HG02870 (cell line): ENCODE results near the gene CIBAR2.

Experiments
- ATAC-seq: cut with Tn5 transposase; IDR thresholded peaks from one replicate; pipeline ENCODE4 v1.9.1; 2021; ENCODE audit warnings: mild to moderate bottlenecking, moderate library complexity; ENCODE audit not compliant: unreplicated experiment

The CIBAR2 gene

DNA sequence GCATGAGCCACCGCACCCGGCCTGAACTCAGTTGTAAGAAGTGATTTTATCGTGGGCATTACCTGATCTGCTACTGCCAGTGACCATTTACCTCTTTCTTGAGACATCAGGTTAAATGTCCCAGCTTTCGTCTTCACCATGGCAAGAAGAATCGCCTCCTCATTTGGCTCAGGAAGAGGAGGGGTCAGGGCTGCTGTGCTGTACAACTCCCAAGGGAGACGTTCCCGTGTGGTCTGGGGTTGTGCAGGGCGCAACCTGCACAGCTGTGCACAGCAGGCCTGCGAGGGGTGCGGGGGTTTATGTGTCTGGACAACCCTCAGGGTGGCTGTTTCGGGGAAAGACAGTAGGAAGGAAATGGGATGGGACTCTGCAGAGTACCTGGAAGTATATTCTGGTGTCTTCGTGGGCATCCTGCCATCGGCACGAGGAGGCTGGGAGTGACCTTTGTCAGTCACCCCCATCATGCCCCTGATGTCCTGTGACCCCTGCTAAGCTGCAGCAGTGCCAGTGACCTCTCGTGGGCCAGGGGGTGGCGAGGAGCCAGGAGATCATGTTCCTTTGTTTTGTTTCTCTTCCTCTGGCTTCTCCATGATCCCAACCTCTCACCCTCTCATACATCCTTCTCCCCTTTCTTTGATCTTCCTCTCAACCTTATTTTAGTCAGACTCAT lies 27.3 kb downstream of the CIBAR2 start:
- ATAC-seq = no peak

DNA sequence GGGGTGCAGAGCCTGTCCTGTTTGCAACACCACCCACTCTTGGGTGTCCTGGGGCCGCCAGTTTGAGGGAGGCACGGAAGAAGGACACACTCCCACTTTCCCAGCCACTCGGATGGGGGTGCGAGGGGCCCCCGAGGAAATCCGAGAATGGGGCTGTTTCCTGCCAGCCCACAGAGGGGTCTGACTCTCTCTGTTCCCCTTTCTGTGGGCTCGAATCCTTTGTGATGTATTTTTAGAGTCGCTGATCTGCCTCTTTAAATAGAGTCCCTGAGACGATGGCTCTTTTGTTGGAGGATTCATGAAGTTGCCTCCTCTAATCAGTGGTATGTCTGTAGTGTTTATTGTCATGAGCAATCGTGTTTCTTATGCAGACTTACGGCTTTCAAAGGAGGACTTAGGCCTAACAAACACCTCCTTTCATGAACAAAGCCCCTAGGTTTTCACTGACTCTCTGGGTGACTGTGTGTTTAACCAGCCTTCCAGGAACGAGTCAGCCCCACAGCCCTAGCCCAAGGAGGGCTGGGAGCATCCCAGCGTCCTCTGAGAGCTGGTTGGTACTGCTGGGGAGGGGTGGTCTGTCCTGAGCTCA lies 29.1 kb downstream of the CIBAR2 start:
- ATAC-seq = no peak

DNA sequence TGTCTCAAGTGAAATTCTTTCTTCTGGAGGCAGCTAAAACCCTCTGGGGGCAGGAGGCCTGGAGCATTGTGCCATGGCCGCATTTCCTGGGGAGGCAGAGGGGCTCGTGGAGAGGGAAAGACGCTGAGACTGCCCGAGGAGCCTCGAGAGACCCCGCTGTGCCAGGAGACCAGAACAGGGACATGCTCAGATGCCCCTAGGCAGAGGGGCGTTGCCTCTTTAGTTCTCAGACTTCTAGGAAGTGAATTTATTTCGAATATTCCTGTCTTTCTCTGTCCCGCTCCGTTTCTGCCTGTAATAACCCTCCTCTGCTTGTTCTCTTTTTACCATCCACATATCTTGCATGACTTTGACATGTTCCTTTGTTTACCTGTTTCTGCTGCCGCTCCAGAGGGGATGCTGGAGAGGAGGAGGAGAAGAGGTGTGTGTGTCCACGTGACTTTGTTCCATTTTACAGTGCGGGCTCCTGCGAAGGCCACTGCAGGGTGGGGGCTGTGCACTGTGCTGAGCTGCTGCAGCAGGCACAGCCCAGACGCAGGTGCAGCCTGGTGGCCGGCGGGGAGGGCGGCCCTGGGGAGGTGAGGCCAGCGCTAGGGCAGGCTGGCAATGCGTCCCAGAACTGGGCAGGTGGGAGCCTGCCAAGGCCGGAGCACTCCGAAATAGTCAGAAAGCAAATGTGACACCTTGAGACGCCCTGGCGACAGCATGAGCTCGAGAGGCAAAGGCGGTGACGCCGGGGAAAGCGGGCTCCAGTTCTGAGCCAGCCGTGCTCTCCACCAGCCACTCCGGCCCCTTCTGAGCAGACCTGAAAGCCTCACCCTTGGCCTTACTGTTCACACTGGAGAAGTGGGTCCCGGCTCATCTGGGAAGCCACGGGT lies 29.9 kb downstream of the CIBAR2 start:
- no peak for ATAC-seq

DNA sequence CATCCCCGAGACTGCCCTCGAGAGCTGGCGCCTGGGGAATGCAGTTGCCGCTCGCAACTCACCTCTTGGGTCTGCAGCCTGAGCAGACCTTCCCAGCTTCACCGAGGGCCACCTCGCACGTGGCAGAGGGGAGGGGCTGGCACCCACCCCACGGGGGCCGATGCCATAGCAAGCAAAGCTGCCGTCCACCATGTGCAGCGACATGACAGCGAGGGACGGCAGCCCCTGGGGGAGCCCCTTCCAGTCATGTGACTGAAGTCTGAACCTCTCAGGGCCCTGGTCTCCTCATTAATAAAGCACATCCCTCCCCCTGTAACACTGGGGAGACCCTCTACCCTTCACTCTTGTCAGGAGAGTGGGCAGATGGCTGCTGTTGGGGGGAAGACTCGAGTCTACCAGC lies 30.5 kb downstream of the CIBAR2 start:
- ATAC-seq = no peak

DNA sequence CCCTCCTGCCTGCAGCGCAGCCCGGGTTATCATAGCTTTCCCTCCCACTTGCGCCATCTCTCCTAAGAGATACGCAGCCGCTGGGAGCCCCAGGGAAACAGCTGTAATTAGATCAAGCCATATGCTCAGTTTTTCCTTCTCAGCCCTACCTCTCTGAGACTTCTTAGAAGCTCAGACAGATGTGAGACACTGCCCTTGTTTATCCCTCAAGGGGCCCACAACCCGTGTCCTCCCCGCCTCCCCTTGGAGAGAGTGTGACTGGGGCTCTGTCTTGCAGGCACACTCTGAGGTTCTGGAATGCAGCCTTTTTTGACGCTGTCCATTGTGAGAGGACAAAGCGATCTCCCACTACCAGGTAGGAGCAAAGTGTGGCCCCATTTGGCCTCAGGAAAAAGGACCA lies 31.2 kb downstream of the CIBAR2 start:
- ATAC-seq = no peak

DNA sequence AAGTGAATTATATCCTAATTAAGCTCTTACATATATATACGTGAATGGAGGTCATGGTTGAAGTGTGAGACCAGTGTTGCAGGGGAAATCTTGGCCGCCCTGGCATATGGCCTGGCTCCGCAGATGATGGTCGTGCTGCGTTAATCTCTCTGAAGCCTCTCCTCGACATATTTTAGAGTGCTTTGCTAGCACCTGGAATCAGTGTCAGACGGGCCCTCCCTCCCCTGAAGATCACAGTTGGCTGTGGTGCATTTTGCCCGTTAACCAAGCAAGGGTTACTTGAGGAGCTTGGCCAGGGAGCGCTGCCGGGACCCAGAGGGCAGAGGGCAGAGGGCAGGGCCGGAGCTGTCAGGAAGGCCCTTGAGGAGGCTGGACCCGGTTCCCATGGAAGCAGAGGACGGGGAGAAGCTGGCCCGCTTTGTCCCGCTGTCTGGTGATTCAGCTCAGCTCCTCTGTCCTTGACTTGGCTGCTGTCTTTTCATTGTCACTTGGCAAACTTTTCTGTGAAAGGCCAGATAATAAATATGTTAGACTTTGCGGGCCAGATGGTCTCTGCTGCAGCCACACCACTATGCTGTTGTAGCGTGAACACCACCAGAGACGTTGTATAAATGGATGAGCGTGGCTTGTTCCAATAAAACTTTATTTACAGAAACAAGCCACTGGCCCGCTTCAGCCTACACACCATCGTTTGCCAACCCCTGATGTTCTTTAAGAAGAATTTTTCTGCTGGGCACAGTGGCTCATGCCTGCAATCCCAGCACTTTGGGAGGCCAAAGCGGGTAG lies 32.3 kb downstream of the CIBAR2 start:
- ATAC-seq = no peak

DNA sequence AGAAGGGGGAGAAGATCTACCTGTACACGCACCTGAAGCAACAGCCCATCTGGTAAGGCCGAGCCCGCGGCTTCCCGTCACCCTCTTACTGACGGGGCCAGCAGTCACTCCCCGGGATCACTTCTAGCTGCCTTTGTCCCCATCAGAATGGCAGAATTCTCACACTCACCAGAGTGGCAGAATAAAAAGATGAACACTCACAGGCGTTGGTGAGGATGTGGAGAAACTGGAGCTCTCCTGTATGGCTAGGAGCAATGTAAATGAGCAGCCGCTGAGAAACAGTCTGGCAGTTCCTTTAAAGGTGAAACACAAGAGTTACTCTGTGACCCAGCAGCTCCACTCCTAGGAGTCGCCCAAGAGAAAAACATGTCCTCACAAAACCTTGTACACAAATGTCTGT lies 33.3 kb downstream of the CIBAR2 start:
- ATAC-seq = no peak

DNA sequence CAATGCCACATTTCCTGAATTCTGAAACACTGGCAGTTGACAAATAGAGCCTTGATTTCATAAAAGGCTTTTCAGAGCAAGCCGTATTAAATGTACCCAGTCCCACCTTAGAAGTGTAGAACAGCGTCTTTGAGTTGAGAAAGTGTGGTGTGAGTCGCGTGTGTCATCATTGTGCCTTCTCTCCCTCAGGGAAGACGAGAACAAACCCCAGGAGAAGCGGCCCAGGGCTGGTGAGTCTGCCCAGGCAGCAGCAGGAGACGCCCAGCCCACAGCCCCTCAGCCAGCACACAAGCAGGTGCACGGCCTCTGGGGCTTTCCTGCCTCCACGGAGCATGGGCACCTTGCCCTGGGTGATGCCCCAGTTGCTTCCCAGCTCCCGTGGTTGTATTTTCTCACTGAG lies 34.0 kb downstream of the CIBAR2 start:
- ATAC-seq = no peak

DNA sequence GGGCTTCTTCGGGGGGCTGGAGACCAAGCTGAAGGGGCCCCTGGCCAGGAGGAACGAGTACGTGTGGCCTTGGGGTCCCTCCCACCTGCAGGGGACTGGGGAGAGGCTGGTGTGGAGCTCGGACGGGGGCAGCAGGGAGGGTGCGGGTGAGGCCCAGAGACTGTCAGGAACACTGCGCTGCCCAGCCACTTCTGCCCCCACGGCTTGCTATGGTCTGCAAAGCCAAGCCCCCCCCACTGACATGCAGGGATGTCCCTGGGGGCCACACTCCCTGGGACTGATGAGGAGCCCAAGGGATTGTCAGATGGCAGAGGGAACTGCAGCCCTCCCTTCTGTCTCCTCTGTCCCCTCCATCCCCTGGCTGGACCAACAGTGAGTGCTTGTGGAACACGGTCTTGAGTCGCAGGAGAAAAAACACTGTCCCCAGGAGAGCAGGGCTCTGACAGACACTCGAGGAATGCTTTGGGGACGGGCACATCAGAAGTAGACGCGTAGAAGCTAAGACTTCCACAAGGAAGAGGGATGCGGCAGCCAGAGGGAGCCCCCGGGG lies 34.6 kb downstream of the CIBAR2 start:
- no peak for ATAC-seq

DNA sequence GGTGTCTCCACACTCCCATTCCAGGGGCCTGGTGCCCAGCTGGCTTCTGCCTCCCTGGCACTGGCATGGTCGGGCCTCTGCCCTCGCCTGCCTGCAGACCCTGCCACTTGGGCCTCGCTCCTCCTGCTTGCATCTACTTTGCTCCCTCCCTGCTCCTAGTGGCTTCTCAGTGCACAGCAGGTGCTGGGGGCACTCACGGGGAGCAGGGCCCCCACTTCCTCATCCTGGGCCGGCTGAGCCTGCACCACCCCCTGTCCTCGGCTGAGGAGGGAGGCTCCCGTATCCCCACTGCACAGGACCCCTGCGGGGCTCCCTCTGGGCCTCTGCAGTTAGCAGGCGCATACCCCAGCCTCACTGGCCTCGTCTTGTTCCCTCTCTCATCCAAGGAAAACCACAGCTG lies 35.2 kb downstream of the CIBAR2 start:
- ATAC-seq = no peak

DNA sequence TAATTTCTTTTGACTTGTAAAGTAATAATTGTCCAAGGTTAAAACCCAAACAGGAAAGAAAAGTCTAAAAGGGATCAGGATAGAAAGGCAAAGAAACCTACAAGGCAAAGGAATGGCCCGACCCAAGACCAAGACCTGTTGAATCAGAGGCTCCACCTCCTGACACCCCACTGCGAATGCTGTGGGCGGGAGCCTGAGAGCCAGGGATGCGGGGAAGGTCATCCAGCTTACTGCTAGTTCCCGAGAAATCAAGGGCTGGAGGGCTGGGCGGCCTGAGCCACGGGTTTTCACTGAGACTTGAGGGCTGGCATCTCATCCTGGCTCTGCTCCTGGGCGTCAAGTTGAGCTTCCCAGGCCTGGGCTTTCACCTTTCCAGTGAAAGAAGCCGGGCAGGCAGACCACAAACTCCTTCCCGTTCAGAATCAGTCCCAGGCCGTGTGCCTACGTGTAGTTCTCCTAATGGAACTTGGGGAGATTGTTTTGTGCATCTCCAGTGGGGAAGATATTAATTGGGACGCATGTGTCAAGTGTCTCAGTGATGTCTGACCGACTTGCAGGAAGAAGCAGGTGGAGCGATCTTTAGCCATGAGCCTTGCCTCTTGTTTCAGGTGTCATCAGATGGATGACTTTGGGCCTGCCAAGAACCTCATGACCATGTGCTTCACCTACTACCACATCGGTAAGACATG lies 36.9 kb downstream of the CIBAR2 start:
- no peak for ATAC-seq

DNA sequence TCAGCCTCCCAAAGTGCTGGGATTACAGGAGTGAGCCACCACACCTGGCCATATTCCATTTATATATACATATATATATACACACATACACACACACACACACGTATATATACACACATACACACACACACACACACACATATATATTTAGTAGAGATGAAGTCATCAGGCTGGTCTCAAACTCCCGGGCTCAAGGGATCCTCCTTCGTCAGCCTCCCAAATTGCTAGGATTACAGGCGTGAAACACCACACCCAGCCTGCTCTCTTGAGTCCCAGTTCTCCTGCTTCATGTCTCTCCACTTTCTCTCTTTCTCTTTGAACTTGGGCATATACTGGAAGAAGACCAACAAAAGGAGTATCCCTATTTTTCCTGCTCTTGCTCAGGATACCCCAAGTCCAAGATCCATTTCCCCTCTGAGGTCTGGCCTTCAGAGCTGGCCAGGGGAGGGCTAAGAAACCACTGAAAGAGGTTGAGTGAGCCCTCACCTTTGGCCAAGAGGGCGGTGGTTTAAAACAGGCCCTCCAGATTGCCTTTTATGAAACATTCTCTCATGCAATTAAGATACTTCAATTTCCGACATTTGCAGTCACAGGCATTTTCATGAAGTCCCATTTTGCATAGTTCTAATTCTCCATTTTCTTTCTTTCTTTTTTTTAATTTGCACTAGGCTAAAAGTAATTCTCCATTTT lies 37.9 kb downstream of the CIBAR2 start:
- ATAC-seq = no peak

DNA sequence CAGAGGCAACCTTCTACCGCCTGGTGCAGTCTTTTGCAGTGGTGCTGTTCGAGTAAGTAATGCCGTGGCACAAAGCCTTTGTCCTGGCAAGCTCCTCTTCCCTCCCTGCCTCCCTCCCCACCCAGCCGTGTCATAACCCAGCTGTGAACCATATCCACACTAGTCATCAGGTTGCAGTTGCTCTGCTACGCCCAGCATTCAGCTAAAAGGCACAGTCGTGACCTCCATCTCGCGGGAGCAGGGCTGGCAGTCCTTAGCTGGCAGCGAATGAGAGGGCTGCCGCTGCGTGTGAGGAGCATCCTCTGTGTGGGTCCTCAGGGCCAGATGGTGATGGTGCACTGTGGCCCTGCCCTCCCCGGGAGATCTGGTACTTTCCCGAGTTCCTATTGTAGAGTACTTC lies 39.3 kb downstream of the CIBAR2 start:
- ATAC-seq = no peak

DNA sequence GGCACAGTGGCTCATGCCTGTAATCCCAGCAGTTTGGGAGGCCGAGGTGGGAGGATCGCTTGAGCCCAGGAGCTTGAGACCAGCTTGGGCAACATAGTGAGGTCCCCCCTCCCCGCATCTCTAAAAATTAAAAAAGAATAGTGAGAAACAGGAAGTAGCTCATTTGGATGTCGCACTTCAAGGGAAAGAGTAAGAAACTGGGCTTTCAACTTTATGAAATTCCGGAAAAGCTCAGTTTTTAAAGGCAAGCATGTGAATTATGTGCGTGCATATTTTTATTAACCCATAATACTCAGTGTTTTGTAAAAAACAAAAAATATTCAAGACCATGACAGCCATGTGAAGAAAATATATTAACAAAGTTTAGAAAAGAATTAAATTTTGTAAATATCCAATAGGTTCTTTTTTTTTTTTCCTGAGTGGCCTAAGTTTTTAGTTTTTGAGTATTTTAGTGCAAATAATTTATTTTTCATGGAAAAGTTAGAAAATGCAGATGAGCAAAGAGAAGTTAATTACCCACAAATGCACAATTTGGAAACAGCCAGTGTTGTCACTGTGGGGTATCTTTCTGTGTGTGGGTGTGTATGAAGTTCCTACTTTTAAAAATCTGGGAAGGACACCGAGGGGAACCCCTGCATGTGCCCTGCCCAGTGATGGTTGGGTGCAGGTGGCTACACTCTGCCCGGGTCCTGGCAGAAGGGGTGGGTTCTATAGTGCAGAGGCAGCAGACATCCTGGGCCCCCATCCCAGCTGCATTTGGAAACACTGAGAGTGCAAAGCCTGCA lies 40.0 kb downstream of the CIBAR2 start:
- no peak for ATAC-seq

DNA sequence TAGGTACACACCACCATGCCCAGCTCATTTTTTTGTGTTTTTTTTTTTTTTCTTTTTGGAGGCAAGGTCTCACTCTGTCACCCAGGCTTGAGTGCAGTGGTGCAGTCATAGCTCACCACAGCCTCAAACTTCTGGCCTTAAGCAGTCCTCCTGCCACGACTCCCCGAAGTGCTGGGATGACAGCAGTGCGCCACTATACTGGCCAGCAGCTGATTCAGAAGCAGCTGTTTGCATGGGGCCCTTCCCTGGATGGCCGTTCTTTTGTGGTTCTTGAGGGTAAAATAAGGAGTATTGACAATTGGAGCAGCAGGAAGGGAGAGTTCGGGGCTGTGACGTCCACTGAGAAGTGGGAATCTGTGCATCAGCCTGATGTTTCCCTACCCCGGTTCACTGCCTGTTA lies 43.1 kb downstream of the CIBAR2 start:
- ATAC-seq = no peak

DNA sequence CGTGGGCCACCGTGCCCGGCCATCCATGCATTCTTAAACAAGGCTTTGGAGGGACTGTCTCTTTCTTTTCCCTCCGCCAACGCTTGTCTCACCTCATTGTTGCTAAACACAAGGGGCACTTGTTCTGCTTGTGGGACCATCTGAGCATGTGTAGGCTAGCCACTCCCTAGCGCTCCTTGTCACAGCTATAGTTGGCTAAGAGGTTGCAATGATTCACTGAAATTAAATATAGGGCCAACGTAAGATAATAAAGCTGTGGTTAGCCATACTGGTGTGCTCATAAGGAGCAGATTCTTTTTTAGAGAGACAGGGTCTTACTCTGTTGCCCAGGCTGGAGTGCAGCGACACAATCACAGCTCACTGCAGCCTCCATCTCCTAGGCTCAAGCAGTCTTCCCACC lies 43.5 kb downstream of the CIBAR2 start:
- no peak for ATAC-seq

DNA sequence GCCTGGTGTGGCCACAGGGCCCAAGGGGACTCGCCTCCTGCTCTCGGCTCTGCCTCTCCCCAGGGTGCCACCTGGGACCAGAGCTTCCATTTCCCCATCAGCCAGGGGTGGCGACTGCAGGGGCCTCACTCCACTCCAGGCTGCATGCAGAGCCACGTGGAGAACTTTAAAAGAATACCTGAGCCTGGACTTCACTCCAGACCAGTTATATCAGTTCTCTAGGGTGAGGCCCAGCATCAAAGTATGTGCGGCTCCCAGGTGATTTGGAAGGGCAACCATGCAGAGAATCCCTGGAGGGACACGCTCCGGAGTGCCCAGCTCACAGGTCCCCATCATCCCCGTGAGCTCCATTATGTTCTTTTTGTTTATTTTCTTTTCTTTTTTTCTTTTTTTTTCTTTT lies 44.8 kb downstream of the CIBAR2 start:
- no peak for ATAC-seq

DNA sequence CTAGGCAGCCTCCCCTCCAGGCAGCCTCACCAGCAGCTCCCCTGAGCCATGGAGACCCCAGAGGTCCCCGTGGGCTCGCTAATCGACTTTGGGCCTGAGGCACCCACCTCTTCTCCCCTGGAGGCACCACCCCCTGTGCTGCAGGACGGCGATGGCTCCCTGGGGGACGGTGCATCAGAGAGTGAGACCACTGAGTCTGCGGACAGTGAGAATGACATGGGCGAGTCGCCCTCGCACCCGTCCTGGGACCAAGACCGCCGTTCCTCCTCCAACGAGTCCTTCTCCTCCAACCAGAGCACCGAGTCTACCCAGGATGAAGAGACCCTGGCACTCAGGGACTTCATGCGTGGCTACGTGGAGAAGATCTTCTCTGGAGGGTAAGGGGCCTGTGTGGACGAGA lies 45.2 kb downstream of the CIBAR2 start:
- no peak for ATAC-seq

DNA sequence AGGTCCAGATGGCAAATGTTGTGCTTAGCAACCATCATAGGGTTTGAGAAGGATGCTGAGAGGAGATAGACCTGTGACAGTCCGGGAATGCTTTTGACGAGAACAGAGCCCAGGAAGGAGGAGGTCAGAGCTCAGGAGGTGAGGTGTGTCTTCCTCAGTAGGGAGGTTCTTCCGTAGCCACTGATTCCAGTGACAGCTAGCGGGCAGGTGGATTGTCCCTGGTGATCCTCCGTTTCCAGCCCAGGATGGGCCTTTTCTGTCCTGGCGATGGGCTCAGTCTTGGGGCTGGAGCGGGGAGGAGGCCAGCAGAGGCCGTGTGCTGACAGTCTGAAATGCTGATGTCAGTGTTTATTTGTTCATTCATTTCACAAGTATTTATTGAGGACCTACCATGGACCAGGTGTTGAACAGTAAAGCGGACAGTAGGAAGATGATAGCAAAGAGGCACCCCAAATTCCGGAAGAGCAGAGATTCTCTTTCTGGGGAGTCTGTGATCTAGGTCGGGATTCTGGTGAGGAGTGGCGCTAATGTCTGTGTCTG lies 45.9 kb downstream of the CIBAR2 start:
- ATAC-seq = no peak
